HEK293 (cell line): ENCODE data around the gene HK2.
"Not testable (repeated sequence)": the region's sequence is repeated elsewhere in the genome, so short reads cannot be mapped to it uniquely, and the experiment has no call there.

ENCODE experiments used
- CTCF ChIA-PET: fragments of 350-600 bp; formaldehyde crosslinking; extraction: SDS; loops from one replicate; lab custom pipeline; 2021; ENCODE audit warnings: antibody characterized with exemption; lab: Yijun Ruan, JAX
- POLR2A ChIA-PET: fragments of 300-600 bp; formaldehyde crosslinking; extraction: SDS; loops from one replicate; lab custom pipeline; 2020; ENCODE audit warnings: antibody characterized with exemption, inconsistent platforms; lab: Yijun Ruan, JAX
- H3K27ac ChIP-seq: fragments of 200-500 bp; sonication (Bioruptor generic); 2 replicates; pipeline ENCODE4 v1.5.1; 2014; ENCODE audit warnings: low read depth, low read length, control low read depth, inconsistent platforms; ENCODE audit errors: extremely low read depth
- H3K36me3 ChIP-seq, 2 experiments: fragments of 200-500 bp in 1 of 2; sonication (Bioruptor generic) in 1 of 2; 1 replicate in 1 of 2; 2 replicates in 1 of 2; pipeline ENCODE4 v1.5.1; 2014 to 2017; ENCODE audit warnings: inconsistent platforms in 2 of 2, low read length in 2 of 2; ENCODE audit not compliant: control insufficient read depth in 2 of 2, insufficient read depth in 1 of 2
- H3K4me1 ChIP-seq: fragments of 200-500 bp; sonication (Bioruptor generic); 2 replicates; pipeline ENCODE4 v1.5.1; 2014; ENCODE audit warnings: mild to moderate bottlenecking, low read length, inconsistent platforms; ENCODE audit not compliant: control insufficient read depth, insufficient read depth
- H3K4me3 ChIP-seq: 2 replicates; pipeline ENCODE4 v1.5.1; 2011; ENCODE audit warnings: low read depth, mild to moderate bottlenecking, control low read depth, low read length, moderate library complexity
- H3K9me3 ChIP-seq: fragments of 200-500 bp; sonication (Bioruptor generic); 2 replicates; pipeline ENCODE4 v1.5.1; 2014; ENCODE audit warnings: low read depth, low read length, inconsistent platforms; ENCODE audit not compliant: control insufficient read depth, insufficient read depth
- BCL11B ChIP-seq: fragments of 450-650 bp; formaldehyde crosslinking; IDR thresholded peaks from 2 replicates; pipeline ENCODE4 v1.5.1; 2016; ENCODE audit warnings: low read depth, missing biosample characterization, missing genetic modification characterization
- EGR2 ChIP-seq: fragments of 450-650 bp; formaldehyde crosslinking; IDR thresholded peaks from 2 replicates; pipeline ENCODE4 v1.5.1; 2016; ENCODE audit warnings: low read depth, missing biosample characterization, missing genetic modification characterization
- GLIS1 ChIP-seq: fragments of 450-650 bp; formaldehyde crosslinking; IDR thresholded peaks from 2 replicates; pipeline ENCODE4 v1.5.1; 2016; ENCODE audit warnings: missing biosample characterization, missing genetic modification characterization
- HOXD13 ChIP-seq: sonication (generic); formaldehyde crosslinking; IDR thresholded peaks from 2 replicates; pipeline ENCODE4 v1.8.0; 2022; ENCODE audit warnings: missing genetic modification reagents, borderline replicate concordance
- PRDM1 ChIP-seq: fragments of 450-650 bp; formaldehyde crosslinking; IDR thresholded peaks from 2 replicates; pipeline ENCODE4; 2016; ENCODE audit warnings: missing biosample characterization, missing genetic modification characterization
- SALL2 ChIP-seq: fragments of 450-650 bp; formaldehyde crosslinking; IDR thresholded peaks from 2 replicates; pipeline ENCODE4 v1.5.0; 2017; ENCODE audit warnings: missing biosample characterization, mild to moderate bottlenecking, missing genetic modification characterization, borderline replicate concordance
- TRIM28 ChIP-seq: IDR thresholded peaks from 2 replicates; pipeline ENCODE4 v1.6.1; 2011; ENCODE audit warnings: low read length, control low read depth, borderline replicate concordance
- ZNF140 ChIP-seq: fragments of 450-650 bp; formaldehyde crosslinking; IDR thresholded peaks from 2 replicates; pipeline ENCODE4 v1.5.1; 2016; ENCODE audit warnings: missing biosample characterization, missing genetic modification characterization
- ZNF2 ChIP-seq: fragments of 450-650 bp; formaldehyde crosslinking; IDR thresholded peaks from 2 replicates; pipeline ENCODE4 v1.5.1; 2016; ENCODE audit warnings: missing biosample characterization, missing genetic modification characterization
- ZNF202 ChIP-seq: fragments of 450-650 bp; formaldehyde crosslinking; IDR thresholded peaks from 2 replicates; pipeline ENCODE4 v1.5.1; 2016; ENCODE audit warnings: missing biosample characterization, missing genetic modification characterization, borderline replicate concordance
- ZNF214 ChIP-seq: fragments of 450-650 bp; formaldehyde crosslinking; IDR thresholded peaks from 2 replicates; pipeline ENCODE4 v1.5.1; 2017; ENCODE audit warnings: missing biosample characterization, mild to moderate bottlenecking, missing genetic modification characterization, borderline replicate concordance
- ZNF311 ChIP-seq: fragments of 450-650 bp; formaldehyde crosslinking; IDR thresholded peaks from 2 replicates; pipeline ENCODE4 v1.5.1; 2017; ENCODE audit warnings: missing biosample characterization, missing genetic modification characterization, borderline replicate concordance
- ZNF37A ChIP-seq: fragments of 450-650 bp; IDR thresholded peaks from 2 replicates; pipeline ENCODE4 v1.5.1; 2018; ENCODE audit warnings: missing biosample characterization, missing genetic modification characterization
- ZNF501 ChIP-seq: fragments of 450-650 bp; formaldehyde crosslinking; IDR thresholded peaks from 2 replicates; pipeline ENCODE4 v1.5.1; 2016; ENCODE audit warnings: missing biosample characterization, missing genetic modification characterization
- ZNF529 ChIP-seq: fragments of 450-650 bp; formaldehyde crosslinking; IDR thresholded peaks from 2 replicates; pipeline ENCODE4 v1.5.1; 2017; ENCODE audit warnings: missing genetic modification characterization, missing biosample characterization; ENCODE audit not compliant: insufficient replicate concordance
- ZNF555 ChIP-seq: fragments of 450-650 bp; formaldehyde crosslinking; conservative IDR thresholded peaks from 2 replicates; pipeline ENCODE4 v1.5.1; 2017; ENCODE audit warnings: missing biosample characterization, mild to moderate bottlenecking, missing genetic modification characterization, inconsistent platforms
- ZNF558 ChIP-seq: fragments of 450-650 bp; formaldehyde crosslinking; IDR thresholded peaks from 2 replicates; pipeline ENCODE4 v1.5.1; 2016; ENCODE audit warnings: missing biosample characterization, missing genetic modification characterization
- ZNF561 ChIP-seq: fragments of 450-650 bp; IDR thresholded peaks from 2 replicates; pipeline ENCODE4 v1.5.1; 2018; ENCODE audit warnings: missing biosample characterization, missing genetic modification characterization, borderline replicate concordance
- ZNF596 ChIP-seq: fragments of 450-650 bp; IDR thresholded peaks from 2 replicates; pipeline ENCODE4 v1.5.0; 2018; ENCODE audit warnings: missing biosample characterization, mild to moderate bottlenecking, missing genetic modification characterization, moderate library complexity
- ZNF76 ChIP-seq: fragments of 450-650 bp; formaldehyde crosslinking; IDR thresholded peaks from 2 replicates; pipeline ENCODE4; 2016; ENCODE audit warnings: low read depth, missing biosample characterization, missing genetic modification characterization, borderline replicate concordance
- ZSCAN30 ChIP-seq: fragments of 450-650 bp; IDR thresholded peaks from 2 replicates; pipeline ENCODE4 v1.5.1; 2018; ENCODE audit warnings: missing biosample characterization, mild to moderate bottlenecking, missing genetic modification characterization, moderate library complexity
- TF ChIP-seq, protein P1 (sequence below): fragments of 450-650 bp; formaldehyde crosslinking; IDR thresholded peaks from 2 replicates; pipeline ENCODE4 v1.5.1; 2016; ENCODE audit warnings: missing biosample characterization, missing genetic modification characterization

The HK2 gene

DNA sequence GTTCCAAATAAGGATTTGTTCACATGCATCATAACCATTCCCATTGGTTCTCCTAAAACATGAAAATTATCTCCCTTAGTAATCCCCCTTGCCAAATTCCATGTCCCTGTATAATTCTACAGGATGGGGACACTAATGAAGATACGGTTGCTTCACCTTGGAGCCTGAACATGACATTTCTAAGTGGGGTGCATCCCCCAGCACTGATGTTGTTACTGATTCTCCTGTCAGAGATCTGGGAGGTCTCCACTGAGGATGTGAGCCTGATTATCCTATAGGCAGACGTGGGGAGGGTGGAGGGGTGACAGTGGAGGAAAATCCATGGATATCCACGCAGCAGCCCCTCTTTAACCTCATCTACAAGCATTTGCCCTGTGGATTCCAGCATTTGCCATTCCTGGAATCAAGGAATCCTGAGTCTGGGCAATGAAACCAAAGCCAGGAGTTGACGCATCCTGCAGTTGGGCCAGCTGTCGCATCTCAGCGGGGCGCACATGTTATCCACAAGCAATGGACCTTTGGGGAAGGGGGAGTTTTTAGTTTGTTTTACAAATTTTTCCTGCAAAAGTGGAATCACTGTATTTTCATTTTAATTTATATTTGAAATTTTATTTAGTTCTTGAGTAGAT is 57.3 kb downstream of the HK2 start:
- Histone ChIP-seq H3K9me3 (no peaks in the 10 kb centered on the region), H3K4me3 (no peak overlapping the region), H3K27ac (no peak overlapping the region), H3K36me3 (peaks cover 0 to 44% of the 10 kb centered on the region in 2 experiments), H3K4me1 (no peaks in the 10 kb centered on the region)
- ChIA-PET CTCF (no interaction called here), POLR2A (no interaction called here)
- TF ChIP-seq GLIS1 (tag by site-specific recombination): no peak
- TF ChIP-seq SALL2: no peak
- TF ChIP-seq, protein P1, sequence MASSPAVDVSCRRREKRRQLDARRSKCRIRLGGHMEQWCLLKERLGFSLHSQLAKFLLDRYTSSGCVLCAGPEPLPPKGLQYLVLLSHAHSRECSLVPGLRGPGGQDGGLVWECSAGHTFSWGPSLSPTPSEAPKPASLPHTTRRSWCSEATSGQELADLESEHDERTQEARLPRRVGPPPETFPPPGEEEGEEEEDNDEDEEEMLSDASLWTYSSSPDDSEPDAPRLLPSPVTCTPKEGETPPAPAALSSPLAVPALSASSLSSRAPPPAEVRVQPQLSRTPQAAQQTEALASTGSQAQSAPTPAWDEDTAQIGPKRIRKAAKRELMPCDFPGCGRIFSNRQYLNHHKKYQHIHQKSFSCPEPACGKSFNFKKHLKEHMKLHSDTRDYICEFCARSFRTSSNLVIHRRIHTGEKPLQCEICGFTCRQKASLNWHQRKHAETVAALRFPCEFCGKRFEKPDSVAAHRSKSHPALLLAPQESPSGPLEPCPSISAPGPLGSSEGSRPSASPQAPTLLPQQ (tag by site-specific recombination): no peak
- TF ChIP-seq ZNF214 (tag by site-specific recombination): no peak
- no peak for TF ChIP-seq ZNF202 (tag by site-specific recombination)
- TF ChIP-seq BCL11B (tag by site-specific recombination): no peak
- TF ChIP-seq ZNF596: no peak
- TF ChIP-seq ZNF529 (tag by site-specific recombination): no peak

DNA sequence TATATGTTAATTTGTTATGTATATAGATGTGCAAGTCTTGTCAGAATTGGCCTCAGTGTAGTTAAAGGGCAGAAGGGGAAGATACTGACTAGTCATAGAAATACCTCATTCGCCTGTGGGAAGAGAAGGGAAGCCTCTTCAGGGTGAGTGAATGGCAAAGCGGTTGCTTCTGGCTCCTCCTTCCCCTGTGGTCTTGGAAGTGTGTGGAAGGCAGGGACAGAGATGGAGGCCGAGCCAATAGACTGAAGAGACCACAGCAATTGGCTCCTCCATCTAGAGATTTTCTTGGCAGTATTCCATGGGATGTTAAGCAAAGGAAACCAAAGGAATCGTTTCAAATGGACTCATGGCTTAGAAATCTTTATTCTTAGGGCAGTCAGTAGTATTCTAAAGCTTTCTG is 57.9 kb downstream of the HK2 start:
- H3K4me1 ChIP-seq, H3K4me3 ChIP-seq, H3K9me3 ChIP-seq, POLR2A ChIA-PET, CTCF ChIA-PET, H3K27ac ChIP-seq: not testable (repeated sequence)
- H3K36me3 ChIP-seq: peaks cover 0 to 39% of the 10 kb centered on the region in 2 experiments

DNA sequence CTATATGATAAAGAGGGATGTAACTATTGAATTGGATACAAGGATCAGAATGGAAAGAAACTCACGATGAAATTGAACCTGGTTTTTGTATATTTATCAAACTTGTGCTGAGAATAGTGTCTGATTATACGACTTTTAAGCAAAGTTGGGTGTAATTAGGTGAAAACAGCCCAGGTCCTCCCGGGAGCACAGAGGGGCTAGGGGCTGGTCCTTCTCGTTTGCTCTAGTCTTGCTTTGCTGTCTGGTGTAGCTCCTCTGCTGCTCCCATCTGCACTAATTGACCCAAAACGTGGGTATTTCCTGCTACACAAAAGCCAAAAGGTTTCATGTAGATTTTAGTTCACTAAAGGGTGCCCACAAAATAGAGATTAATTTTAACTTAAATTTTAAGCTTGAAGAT is 58.7 kb downstream of the HK2 start:
- Histone ChIP-seq H3K36me3 (peaks cover 0 to 33% of the 10 kb centered on the region in 2 experiments), H3K27ac (no peak overlapping the region), H3K9me3 (no peaks in the 10 kb centered on the region), H3K4me1 (no peaks in the 10 kb centered on the region), H3K4me3 (no peak overlapping the region)
- TF ChIP-seq ZNF555 (tag by site-specific recombination) (no peak), ZNF558 (tag by site-specific recombination) (no peak), ZNF37A (tag by site-specific recombination) (no peak), ZNF501 (no peak), ZNF76 (tag by site-specific recombination) (no peak), ZNF140 (no peak), ZNF561 (tag by site-specific recombination) (no peak), PRDM1 (no peak), HOXD13 (CRISPR knock-in tag) (no peak), ZNF2 (tag by site-specific recombination) (no peak), TRIM28 (no peak), ZNF311 (no peak), ZSCAN30 (tag by site-specific recombination) (no peak), EGR2 (no peak)
- TF ChIP-seq, protein P1 (tag by site-specific recombination): no peak
- CTCF ChIA-PET: no interaction called here
- POLR2A ChIA-PET: no interaction called here
